Anterior cingulate cortex (tissue), 58 donors: Measurements from ENCODE around the gene MYCBPAP.

ENCODE experiments used
- DNase-seq, 58 donors: peaks; one replicate each; lab custom pipeline; 2025; lab: John Stamatoyannopoulos, UW

MYCBPAP gene

DNA sequence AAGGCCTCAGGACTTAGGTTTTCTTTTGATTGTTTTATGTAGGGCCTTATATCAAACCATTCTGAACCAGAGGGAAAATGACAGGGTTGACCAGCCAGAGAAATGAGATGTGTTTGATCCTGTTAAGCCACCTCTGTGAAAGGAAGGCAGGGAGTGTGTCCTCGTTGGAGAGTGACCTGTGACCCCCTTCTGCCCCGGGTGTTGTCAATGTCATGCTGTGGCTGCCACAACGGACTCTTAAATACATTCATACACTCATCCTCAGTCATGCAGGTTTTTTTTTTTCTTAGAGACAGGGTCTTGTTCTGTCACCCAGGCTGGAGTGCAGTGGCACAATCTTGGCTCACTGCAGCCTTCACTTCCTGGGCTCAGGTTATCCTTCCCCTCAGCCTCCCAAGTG, 6.1 kb downstream of the MYCBPAP start:
- DNase-seq = no peak

GRCh38 chr17:50514936-50515702, 6.9 kb downstream of the MYCBPAP start:
- no peak for DNase-seq

- DNase-seq = no peak
These were observed 8.8 kb downstream of the MYCBPAP start for GRCh38 chr17:50517011-50517410.

DNA sequence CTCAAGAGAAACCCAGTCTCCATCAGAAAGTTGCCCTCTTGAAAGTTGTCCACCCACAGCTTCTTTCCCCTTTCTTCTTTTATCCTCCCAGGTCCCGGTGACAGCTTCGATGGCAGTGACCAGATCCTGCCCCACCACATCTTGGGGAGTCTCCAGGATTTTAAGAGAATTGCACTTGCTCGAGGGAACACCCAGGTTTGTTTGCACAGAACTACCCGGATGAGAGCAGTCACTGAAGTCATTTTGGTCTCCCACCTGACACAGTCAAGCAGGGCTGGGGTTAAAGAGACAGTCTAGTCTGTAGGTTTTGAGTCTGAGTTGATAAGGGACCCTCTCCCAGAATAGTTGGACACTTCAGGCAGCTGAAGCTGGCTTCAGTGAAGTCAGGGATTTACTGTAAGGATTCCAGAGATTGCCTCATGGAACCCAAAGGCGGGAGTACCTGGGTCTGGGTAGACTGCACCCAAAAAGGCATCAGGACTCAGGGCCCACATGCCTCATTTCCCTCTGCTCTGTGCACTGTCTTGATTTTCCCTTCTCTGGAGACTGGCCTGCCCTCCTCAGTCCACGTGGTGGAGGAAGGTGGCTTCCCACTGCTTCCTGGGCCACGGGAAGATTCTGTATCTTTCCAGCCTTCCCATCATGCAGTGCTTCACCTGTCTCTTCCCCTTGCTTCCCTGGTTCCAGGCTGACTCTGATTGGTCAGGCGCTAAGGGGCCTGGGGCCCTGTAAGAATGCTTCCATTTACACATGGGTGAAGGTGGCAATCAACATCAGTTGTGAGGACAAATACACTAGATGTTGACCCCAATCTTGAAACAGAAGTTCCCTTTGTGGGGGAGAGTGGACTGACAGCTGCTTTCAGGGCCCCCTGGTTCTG, 9.5 kb downstream of the MYCBPAP start:
- DNase-seq = no peak

GRCh38 chr17:50518384-50519023, 10.3 kb downstream of the MYCBPAP start:
- no peak for DNase-seq

DNA sequence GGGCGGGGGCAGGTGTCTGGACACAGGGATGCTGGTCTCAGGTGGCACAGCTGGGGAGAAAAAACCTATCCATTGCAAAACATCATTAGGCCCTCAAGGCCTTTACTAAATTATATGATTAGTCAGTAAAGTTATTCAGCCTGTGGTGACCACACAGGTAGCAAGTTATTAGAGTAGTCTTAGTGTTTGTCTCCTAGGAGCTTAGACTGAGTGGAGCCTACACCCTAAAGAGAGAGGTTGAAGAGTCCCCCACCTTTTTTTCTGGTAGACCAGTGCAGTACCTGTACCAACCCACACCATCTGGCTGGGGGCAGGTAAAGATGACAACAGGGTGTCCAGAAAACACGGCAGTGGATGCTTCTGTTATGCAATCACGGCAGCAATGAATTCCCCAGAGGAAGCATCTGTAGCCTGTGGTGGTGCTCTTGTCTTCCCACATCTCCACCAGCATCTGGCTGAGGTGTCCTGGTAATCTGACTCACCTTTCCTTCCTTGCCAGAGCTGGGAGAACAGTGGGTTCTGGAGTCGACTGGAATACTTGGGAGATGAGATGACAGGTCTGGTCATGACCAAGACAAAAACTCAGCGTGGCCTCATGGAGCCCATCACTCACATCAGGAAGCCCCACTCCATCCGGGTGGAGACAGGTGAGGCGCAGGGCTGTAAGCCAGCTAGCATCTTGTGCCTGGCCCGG, 11.0 kb downstream of the MYCBPAP start:
- no peak for DNase-seq

- DNase-seq = no peak
These were observed 12.2 kb downstream of the MYCBPAP start for GRCh38 chr17:50520483-50520882.

- no peak for DNase-seq
These were observed 13.3 kb downstream of the MYCBPAP start for GRCh38 chr17:50521514-50521913.

DNA sequence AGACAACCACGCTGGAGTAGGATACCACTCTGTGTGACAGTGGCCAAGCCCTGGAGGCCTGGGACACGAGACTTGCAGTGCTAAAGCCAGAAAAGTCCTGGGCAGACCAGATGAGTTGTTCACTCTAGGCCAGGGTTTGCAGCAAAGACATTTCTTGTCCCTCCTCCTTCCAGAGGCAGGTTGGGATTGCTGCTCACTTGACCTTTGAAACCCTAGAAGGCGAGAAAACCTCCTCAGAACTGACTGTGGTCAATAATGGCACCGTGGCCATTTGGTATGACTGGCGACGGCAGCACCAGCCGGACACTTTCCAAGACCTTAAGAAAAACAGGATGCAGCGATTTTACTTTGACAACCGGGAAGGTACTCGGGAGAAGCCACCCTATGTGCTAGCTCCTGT, 14.5 kb downstream of the MYCBPAP start:
- DNase-seq = no peak

GRCh38 chr17:50523208-50523607, 15.0 kb downstream of the MYCBPAP start:
- no peak for DNase-seq

- no peak for DNase-seq
These were observed 16.6 kb downstream of the MYCBPAP start for GRCh38 chr17:50524838-50525237.

DNA sequence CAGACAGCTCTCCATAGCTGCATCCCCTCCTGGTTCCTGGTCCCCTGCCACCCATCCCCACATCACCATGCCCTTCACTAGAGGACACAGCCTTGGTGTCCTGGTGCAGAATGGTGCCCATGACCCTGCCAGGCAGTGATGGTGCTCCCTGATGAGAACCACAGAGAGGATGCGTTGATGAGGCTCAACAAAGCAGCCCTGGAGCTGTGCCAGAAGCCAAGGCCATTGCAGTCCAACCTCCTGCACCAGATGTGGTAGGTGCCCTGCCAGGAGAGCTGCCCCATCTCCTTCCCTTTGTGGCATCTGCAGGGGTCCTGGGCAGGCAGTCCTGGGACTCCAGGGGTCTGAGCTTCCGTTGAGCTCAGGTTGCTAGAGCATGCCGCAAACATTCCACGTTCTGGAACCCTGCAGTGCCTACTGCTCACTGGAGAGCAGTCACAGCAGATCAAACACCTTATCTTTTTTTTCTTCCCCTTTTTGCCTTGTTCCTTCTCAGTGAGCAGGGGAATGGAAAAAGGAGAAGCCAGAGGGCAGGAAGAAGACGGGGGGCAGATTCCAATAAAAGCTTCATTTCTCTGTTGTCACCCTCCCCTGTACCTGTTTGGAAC, 19.0 kb downstream of the MYCBPAP start:
- DNase-seq = no peak

DNA sequence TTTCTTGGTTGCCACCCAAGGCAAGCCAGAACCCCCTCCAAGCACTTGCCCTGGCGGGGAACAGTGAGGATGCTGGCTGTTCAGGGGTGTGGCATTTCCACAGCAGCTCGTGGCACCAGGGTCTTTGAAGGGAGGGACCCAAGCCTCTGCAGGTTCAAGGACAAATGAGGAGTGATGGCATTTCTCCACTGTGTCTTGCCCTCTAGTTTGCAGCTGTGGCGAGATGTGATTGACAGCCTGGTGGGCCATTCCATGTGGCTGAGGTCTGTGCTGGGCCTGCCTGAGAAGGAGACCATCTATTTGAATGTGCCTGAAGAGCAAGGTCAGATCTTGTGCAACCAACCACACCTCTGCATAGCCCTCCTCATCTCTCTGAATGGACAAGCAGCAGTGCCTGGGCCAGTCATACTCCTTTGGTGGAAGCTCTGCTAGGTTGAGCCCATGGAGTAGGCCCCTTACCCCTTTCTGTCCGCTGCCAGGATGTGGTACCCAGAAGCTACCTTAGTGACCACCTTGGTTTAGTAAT, 19.8 kb downstream of the MYCBPAP start:
- no peak for DNase-seq

DNA sequence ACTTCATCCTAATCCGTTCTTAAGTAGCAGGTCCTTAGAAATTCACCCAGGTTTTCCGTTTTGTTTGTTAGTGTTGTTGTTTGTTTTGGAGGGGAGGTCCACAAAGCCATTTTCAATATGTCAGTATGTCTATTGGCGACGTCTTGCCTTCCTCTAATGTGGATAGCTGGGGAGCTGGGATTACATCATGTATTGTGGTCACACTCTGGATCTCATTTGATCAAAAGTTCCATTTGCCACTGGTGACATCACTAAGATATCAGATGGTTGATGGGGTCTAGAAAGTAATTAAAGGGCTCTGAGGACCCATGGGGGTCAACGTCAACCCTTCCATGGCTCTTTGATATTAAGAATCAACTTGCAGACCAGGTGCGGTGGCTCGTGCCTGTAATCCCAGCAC, 21.6 kb downstream of the MYCBPAP start:
- DNase-seq = no peak

DNA sequence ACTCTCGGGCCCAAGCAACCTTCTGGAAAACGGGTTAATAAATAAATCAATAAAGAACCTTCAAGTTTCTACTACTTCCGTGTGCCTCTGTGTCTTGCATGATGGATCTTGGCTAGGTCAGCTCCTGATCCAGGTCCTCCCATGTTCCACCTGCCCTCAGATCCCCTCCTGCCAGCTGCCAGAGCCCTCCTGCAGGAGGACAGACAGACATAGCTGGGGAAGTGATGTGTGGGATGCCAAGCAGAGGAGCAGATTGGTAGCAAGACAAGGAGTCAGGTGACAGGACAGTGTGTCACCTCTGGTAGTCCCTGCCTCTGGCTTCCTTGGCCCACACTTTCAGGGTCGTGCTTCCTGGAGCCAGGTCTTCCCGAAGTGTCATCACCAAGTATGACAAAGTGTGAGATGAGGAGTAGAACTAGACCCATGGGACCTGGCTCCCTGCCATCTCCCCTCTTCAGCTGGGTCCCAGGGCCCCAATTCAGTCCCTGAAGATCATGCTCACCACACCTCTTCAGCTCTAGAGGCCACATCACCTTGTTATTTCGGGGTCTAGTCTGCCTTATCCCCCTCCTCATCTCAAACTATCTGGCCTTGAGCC, 23.3 kb downstream of the MYCBPAP start:
- DNase-seq = no peak

GRCh38 chr17:50532452-50533024, 24.3 kb downstream of the MYCBPAP start, which contains the start of gene EPN3:
Gene EPN3 (plus strand): TSS chr17:50532735. CDS start chr17:50536557, 3,822 bp downstream.
- DNase-seq = no peak

- no peak for DNase-seq
These were observed 24.9 kb downstream of the MYCBPAP start for GRCh38 chr17:50533185-50533584.

DNA sequence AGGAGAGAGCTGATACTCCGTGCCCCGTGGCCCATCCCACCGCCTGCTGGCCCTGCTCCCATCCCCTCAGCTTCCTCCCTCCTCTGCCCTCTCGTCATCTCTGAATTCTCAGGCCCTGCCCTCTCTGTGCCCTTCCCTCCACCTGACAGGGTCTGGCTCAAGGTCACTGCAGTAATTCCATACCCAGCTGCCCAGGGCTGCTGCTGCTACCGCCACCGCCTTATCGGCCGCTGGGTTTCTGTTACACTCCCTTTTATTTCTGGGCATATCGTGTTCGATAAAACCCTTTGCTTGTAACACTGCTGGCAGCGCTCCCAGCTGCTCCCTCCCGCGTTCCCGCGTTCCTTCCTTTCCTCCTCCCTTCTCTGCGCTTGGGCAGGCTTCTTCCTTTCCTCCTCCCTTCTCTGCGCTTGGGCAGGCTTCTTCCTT, 25.5 kb downstream of the MYCBPAP start:
- peak in 27 of 58 donors; percentile 8 to 73 (median 37) for DNase-seq
